ENCODE measurements around the gene IWS1.

DNA sequence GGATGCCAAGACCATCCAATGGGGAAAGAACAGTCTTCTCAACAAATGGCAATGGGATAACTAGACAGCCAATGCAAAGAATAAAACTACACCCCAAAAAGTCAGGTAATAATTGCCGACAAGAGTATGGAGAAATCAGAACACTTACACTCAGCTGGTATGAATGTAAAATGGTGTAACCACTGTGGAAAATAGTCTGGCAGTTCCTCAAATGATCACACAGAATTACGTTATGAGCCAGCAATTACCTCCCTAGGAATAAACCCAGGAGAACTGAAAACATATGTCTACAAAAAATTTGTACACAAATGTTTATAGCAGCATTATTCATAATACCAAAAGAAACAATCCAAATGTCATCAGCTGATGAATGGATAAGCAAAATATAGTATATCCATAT, 8.8 kb downstream of the IWS1 start:
- TF ChIP-seq, protein P1, sequence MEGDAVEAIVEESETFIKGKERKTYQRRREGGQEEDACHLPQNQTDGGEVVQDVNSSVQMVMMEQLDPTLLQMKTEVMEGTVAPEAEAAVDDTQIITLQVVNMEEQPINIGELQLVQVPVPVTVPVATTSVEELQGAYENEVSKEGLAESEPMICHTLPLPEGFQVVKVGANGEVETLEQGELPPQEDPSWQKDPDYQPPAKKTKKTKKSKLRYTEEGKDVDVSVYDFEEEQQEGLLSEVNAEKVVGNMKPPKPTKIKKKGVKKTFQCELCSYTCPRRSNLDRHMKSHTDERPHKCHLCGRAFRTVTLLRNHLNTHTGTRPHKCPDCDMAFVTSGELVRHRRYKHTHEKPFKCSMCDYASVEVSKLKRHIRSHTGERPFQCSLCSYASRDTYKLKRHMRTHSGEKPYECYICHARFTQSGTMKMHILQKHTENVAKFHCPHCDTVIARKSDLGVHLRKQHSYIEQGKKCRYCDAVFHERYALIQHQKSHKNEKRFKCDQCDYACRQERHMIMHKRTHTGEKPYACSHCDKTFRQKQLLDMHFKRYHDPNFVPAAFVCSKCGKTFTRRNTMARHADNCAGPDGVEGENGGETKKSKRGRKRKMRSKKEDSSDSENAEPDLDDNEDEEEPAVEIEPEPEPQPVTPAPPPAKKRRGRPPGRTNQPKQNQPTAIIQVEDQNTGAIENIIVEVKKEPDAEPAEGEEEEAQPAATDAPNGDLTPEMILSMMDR (IDR thresholded peaks at IDR 0.05): no peak
- no peak for TF ChIP-seq POLR2A (IDR thresholded peaks at IDR 0.05)
